Breast epithelium (tissue), 3 donors: ENCODE data around the gene FBXO47.
"Not testable (repeated sequence)": the region's sequence is repeated elsewhere in the genome, so short reads cannot be mapped to it uniquely, and the experiment has no call there.

ENCODE experiments used
- CTCF ChIP-seq, 3 donors: fragments of 450-650 bp; IDR thresholded peaks; one replicate each; pipeline ENCODE4 v1.5.1; 2016 to 2017; ENCODE audit warnings: antibody characterized with exemption in 3 of 3, mild to moderate bottlenecking in 3 of 3, moderate library complexity in 3 of 3
- POLR2A ChIP-seq: fragments of 450-650 bp; IDR thresholded peaks from one replicate; pipeline ENCODE4 v1.6.1; 2016; ENCODE audit warnings: antibody characterized with exemption, mild to moderate bottlenecking, moderate library complexity
- POLR2AphosphoS5 ChIP-seq, 3 donors: sonication (generic); formaldehyde crosslinking; IDR thresholded peaks; one replicate each; pipeline ENCODE4 v1.6.1; 2017; ENCODE audit warnings: antibody characterized with exemption in 3 of 3

GRCh38 chr17:38911731-38912081 is 55.5 kb downstream of the FBXO47 start:
- not testable (repeated sequence) for TF ChIP-seq CTCF (IDR thresholded peaks at IDR 0.05); POLR2A; POLR2AphosphoS5 (IDR thresholded peaks at IDR 0.05)
